HepG2 (cell line): ENCODE measurements around the gene DMGDH. TPM values are rescaled to one million over a fixed set of nuclear protein-coding genes. Genes with fewer than 3 reads are reported as not detected.
A peak's percentile ranks its signal among the peaks of the same experiment; 100 is the strongest.

Experiments used
- CC2D1A ChIP-seq: sonication (generic); formaldehyde crosslinking; IDR thresholded peaks from 2 replicates; pipeline ENCODE4 v1.8.1; 2023; ENCODE audit warnings: mild to moderate bottlenecking, missing genetic modification reagents
- DMAP1 ChIP-seq: IDR thresholded peaks from 2 replicates; pipeline ENCODE4 v1.6.1; 2016
- EZH2 ChIP-seq: conservative IDR thresholded peaks from 2 replicates; pipeline ENCODE4 v1.6.1; 2012; ENCODE audit warnings: mild to moderate bottlenecking, low read depth, low read length, moderate library complexity
- FOXA1 ChIP-seq, 2 experiments: fragments of 450-650 bp in 1 of 2; sonication (generic) in 1 of 2; formaldehyde crosslinking in 1 of 2; IDR thresholded peaks; 2 replicates each; pipeline versions ENCODE4 v1.4.0 to v1.6.1; 2016 to 2020; ENCODE audit warnings: missing genetic modification reagents in 1 of 2
- HES4 ChIP-seq: sonication (generic); formaldehyde crosslinking; IDR thresholded peaks from 2 replicates; pipeline ENCODE4 v1.9.0; 2021; ENCODE audit warnings: mild to moderate bottlenecking, missing genetic modification reagents, borderline replicate concordance
- HOXD1 ChIP-seq: sonication (generic); formaldehyde crosslinking; IDR thresholded peaks from 2 replicates; pipeline ENCODE4 v1.5.0; 2020; ENCODE audit warnings: missing genetic modification reagents
- IKZF1 ChIP-seq: fragments of 450-650 bp; IDR thresholded peaks from 2 replicates; pipeline ENCODE4 v1.7.1; 2016
- KAT8 ChIP-seq: IDR thresholded peaks from 2 replicates; pipeline ENCODE4 v1.6.1; 2016; ENCODE audit warnings: missing genetic modification reagents, missing compliant biosample characterization
- KDM4B ChIP-seq: sonication (generic); formaldehyde crosslinking; IDR thresholded peaks from 2 replicates; pipeline ENCODE4 v1.4.0; 2020; ENCODE audit warnings: missing genetic modification reagents
- KDM5B ChIP-seq: sonication (generic); formaldehyde crosslinking; IDR thresholded peaks from 2 replicates; pipeline ENCODE4 v1.4.0; 2020; ENCODE audit warnings: missing genetic modification reagents, mild to moderate bottlenecking, borderline replicate concordance
- PAWR ChIP-seq: sonication (generic); formaldehyde crosslinking; IDR thresholded peaks from 2 replicates; pipeline ENCODE4 v1.4.0; 2020; ENCODE audit warnings: missing genetic modification reagents, mild to moderate bottlenecking, borderline replicate concordance
- SMAD3 ChIP-seq: sonication (generic); formaldehyde crosslinking; IDR thresholded peaks from 2 replicates; pipeline ENCODE4 v1.4.0; 2020; ENCODE audit warnings: missing genetic modification reagents
- TIGD3 ChIP-seq: sonication (generic); formaldehyde crosslinking; IDR thresholded peaks from 2 replicates; pipeline ENCODE4 v1.5.1; 2020; ENCODE audit warnings: mild to moderate bottlenecking, missing genetic modification reagents, borderline replicate concordance
- TOPORS ChIP-seq: sonication (generic); formaldehyde crosslinking; IDR thresholded peaks from 2 replicates; pipeline ENCODE4 v1.8.0; 2023; ENCODE audit warnings: mild to moderate bottlenecking, missing genetic modification reagents
- U2AF2 ChIP-seq: fragments of 200-400 bp; formaldehyde crosslinking; IDR thresholded peaks from 2 replicates; pipeline ENCODE4 v1.6.1; 2017; ENCODE audit warnings: low read depth, mild to moderate bottlenecking, low read length
- ZFP62 ChIP-seq: sonication (generic); formaldehyde crosslinking; IDR thresholded peaks from 2 replicates; pipeline ENCODE4 v1.4.0; 2020; ENCODE audit warnings: missing genetic modification reagents
- ZNF10 ChIP-seq: sonication (generic); formaldehyde crosslinking; IDR thresholded peaks from 2 replicates; pipeline ENCODE4 v1.4.0; 2020; ENCODE audit warnings: mild to moderate bottlenecking, low read depth, missing genetic modification reagents, borderline replicate concordance
- ZNF430 ChIP-seq: sonication (generic); formaldehyde crosslinking; IDR thresholded peaks from 2 replicates; pipeline ENCODE4 v1.9.0; 2021; ENCODE audit warnings: mild to moderate bottlenecking, missing genetic modification reagents
- ZNF512 ChIP-seq: sonication (generic); formaldehyde crosslinking; IDR thresholded peaks from 2 replicates; pipeline ENCODE4 v1.4.0; 2020; ENCODE audit warnings: mild to moderate bottlenecking, missing genetic modification reagents
- ZNF549 ChIP-seq: sonication (generic); formaldehyde crosslinking; IDR thresholded peaks from 2 replicates; pipeline ENCODE4 v1.5.0; 2020; ENCODE audit warnings: missing genetic modification reagents
- ZNF709 ChIP-seq: sonication (generic); formaldehyde crosslinking; IDR thresholded peaks from 2 replicates; pipeline ENCODE4 v1.5.0; 2020; ENCODE audit warnings: mild to moderate bottlenecking, missing genetic modification reagents
- ZSCAN22 ChIP-seq: sonication (generic); formaldehyde crosslinking; IDR thresholded peaks from 2 replicates; pipeline ENCODE4 v1.4.0; 2020; ENCODE audit warnings: mild to moderate bottlenecking, missing genetic modification reagents
- polyA plus RNA-seq, 8 experiments: library from polyadenylated mRNA; depleted of rRNA in 3 of 8; stranded (reverse) in 7 of 8; unstranded in 1 of 8; fragments of >200 nt; fragmentation: Illumina TruSeq in 4 of 8; extraction: Trizol in 4 of 8; gene quantifications; 2 replicates each; pipeline versions ENCODE4 v1.2.1 to v1.2.3, GENCODE V29; 2011 to 2016; ENCODE audit warnings: low read depth in 4 of 8, missing spikeins in 1 of 8, mixed read lengths in 1 of 8; ENCODE audit not compliant: insufficient read depth in 1 of 8
- total RNA-seq, 5 experiments: library from RNA; depleted of rRNA; stranded (reverse); fragments of >200 nt; fragmentation: Illumina TruSeq; extraction: Trizol; gene quantifications; 2 replicates each; pipeline ENCODE4 v1.2.3, GENCODE V29; 2016; ENCODE audit warnings: low read depth in 1 of 5
- TF ChIP-seq, protein P1 (sequence below): sonication (generic); formaldehyde crosslinking; IDR thresholded peaks from 2 replicates; pipeline ENCODE4 v1.4.0; 2020; ENCODE audit warnings: missing genetic modification reagents
- TF ChIP-seq, protein P2 (sequence below): sonication (generic); formaldehyde crosslinking; conservative IDR thresholded peaks from 2 replicates; pipeline ENCODE4 v1.8.0; 2022; ENCODE audit warnings: low read depth, missing genetic modification reagents

DMGDH gene
- total and polyA plus RNA-seq, 2 of the 13 experiments (the other 11 are each of a cell fraction or from before 2014, with no cell fraction given), result 3.6 to 7.9 TPM

- TF ChIP-seq KDM5B (CRISPR knock-in tag) (no peak), KDM4B (CRISPR knock-in tag) (peak; percentile 89; the same call in 1 of the 2 replicates), IKZF1 (no peak), ZNF512 (CRISPR knock-in tag) (no peak), EZH2 (no peak), HOXD1 (peak; percentile 88), TIGD3 (CRISPR knock-in tag) (no peak), U2AF2 (no peak), ZNF709 (CRISPR knock-in tag) (no peak), FOXA1 (IDR thresholded peaks at IDR 0.05) (no peak), FOXA1 (CRISPR knock-in tag; IDR thresholded peaks at IDR 0.05) (peak; percentile 96), ZFP62 (CRISPR knock-in tag) (no peak), CC2D1A (CRISPR knock-in tag) (0 out of 2 replicates have a peak, but pooled peaks have one; percentile 74), ZSCAN22 (CRISPR knock-in tag) (no peak), DMAP1 (CRISPR knock-in tag) (peak; percentile 67), ZNF549 (CRISPR knock-in tag) (0 out of 2 replicates have a peak, but pooled peaks have one; percentile 59), ZNF430 (CRISPR knock-in tag) (peak; percentile 53; the same call in 1 of the 2 replicates), TOPORS (no peak; the same call in 1 of the 2 replicates), HES4 (CRISPR knock-in tag) (no peak), SMAD3 (peak; percentile 88; the same call in 1 of the 2 replicates), ZNF10 (CRISPR knock-in tag) (no peak), KAT8 (CRISPR knock-in tag) (peak; percentile 86), PAWR (no peak)
- TF ChIP-seq, protein P1, sequence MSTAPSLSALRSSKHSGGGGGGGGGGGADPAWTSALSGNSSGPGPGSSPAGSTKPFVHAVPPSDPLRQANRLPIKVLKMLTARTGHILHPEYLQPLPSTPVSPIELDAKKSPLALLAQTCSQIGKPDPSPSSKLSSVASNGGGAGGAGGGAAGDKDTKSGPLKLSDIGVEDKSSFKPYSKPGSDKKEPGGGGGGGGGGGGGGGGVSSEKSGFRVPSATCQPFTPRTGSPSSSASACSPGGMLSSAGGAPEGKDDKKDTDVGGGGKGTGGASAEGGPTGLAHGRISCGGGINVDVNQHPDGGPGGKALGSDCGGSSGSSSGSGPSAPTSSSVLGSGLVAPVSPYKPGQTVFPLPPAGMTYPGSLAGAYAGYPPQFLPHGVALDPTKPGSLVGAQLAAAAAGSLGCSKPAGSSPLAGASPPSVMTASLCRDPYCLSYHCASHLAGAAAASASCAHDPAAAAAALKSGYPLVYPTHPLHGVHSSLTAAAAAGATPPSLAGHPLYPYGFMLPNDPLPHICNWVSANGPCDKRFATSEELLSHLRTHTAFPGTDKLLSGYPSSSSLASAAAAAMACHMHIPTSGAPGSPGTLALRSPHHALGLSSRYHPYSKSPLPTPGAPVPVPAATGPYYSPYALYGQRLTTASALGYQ, result peak; percentile 98
- TF ChIP-seq, protein P2, sequence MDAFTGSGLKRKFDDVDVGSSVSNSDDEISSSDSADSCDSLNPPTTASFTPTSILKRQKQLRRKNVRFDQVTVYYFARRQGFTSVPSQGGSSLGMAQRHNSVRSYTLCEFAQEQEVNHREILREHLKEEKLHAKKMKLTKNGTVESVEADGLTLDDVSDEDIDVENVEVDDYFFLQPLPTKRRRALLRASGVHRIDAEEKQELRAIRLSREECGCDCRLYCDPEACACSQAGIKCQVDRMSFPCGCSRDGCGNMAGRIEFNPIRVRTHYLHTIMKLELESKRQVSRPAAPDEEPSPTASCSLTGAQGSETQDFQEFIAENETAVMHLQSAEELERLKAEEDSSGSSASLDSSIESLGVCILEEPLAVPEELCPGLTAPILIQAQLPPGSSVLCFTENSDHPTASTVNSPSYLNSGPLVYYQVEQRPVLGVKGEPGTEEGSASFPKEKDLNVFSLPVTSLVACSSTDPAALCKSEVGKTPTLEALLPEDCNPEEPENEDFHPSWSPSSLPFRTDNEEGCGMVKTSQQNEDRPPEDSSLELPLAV (CRISPR knock-in tag), result peak; percentile 50; the same call in 1 of the 2 replicates
These were observed 83.7 kb downstream of the DMGDH start (continued) for GRCh38 chr5:78985725-78986223.
